IMR-90 (cell line): ENCODE measurements around the gene RAET1G. TPM values are rescaled to one million over a fixed set of nuclear protein-coding genes. Genes with fewer than 3 reads are reported as not detected.
A peak's percentile ranks its signal among the peaks of the same experiment; 100 is the strongest.

Source experiments
- ATAC-seq: fragments of 200-7000 bp; cut with Tn5 transposase; 2 replicates; pipeline ENCODE4 v1.9.1; 2020; ENCODE audit warnings: low read depth, mild to moderate bottlenecking, moderate library complexity
- BruUV-seq: library from RNA; stranded (reverse); fragments of 400-500 nt; replicated peaks from 2 replicates; lab custom pipeline; 2021; lab: Mats Ljungman, UMichigan
- CTCF ChIA-PET: fragments of 300-600 bp; formaldehyde crosslinking; extraction: SDS; loops from one replicate; lab custom pipeline; 2021; ENCODE audit warnings: antibody characterized with exemption; lab: Yijun Ruan, JAX
- POLR2A ChIA-PET: fragments of 300-600 bp; sonication (Branson Sonifier 250); formaldehyde crosslinking; loops from one replicate; lab custom pipeline; 2022; ENCODE audit warnings: antibody characterized with exemption; ENCODE audit not compliant: unreplicated experiment; lab: Charles Lee
- DNase-seq: peaks from one replicate; pipeline ENCODE4 v3.0.0; 2013
- H2AFZ ChIP-seq: replicated peaks from 2 replicates; pipeline ENCODE3; 2013; ENCODE audit warnings: low read length, mild to moderate bottlenecking; ENCODE audit not compliant: poor library complexity
- H2AK5ac ChIP-seq: 2 replicates; pipeline ENCODE4 v1.6.1; 2013; ENCODE audit warnings: low read depth, low read length, inconsistent platforms
- H2AK9ac ChIP-seq: replicated peaks from 2 replicates; pipeline ENCODE3; 2013; ENCODE audit warnings: mild to moderate bottlenecking, low read depth, low read length, moderate library complexity; ENCODE audit not compliant: poor library complexity
- H2BK120ac ChIP-seq: 2 replicates; pipeline ENCODE4 v1.6.1; 2013; ENCODE audit warnings: low read depth, low read length, inconsistent platforms
- H2BK15ac ChIP-seq: 3 replicates; pipeline ENCODE4 v1.6.1; 2013; ENCODE audit warnings: low read depth, low read length, inconsistent platforms
- H2BK20ac ChIP-seq: 2 replicates; pipeline ENCODE4 v1.6.1; 2013; ENCODE audit warnings: low read depth, mild to moderate bottlenecking, inconsistent platforms, low read length, moderate library complexity
- H2BK5ac ChIP-seq: 2 replicates; pipeline ENCODE4 v1.6.1; 2013; ENCODE audit warnings: mild to moderate bottlenecking, low read depth, low read length, inconsistent platforms; ENCODE audit not compliant: poor library complexity, severe bottlenecking
- H3K14ac ChIP-seq: replicated peaks from 2 replicates; pipeline ENCODE4 v1.6.1; 2013; ENCODE audit warnings: low read depth, low read length, inconsistent platforms
- H3K18ac ChIP-seq: 2 replicates; pipeline ENCODE4 v1.6.1; 2013; ENCODE audit warnings: low read depth, low read length, control low read depth
- H3K23ac ChIP-seq: 2 replicates; pipeline ENCODE4 v1.6.1; 2013; ENCODE audit warnings: low read depth, low read length, inconsistent platforms
- H3K27ac ChIP-seq: 2 replicates; pipeline ENCODE4 v1.5.1; 2013; ENCODE audit warnings: mild to moderate bottlenecking, control low read depth, low read length; ENCODE audit not compliant: insufficient read depth
- H3K27me3 ChIP-seq: 2 replicates; pipeline ENCODE4 v1.6.1; 2013; ENCODE audit warnings: low read length; ENCODE audit not compliant: control insufficient read depth, insufficient read depth
- H3K36me3 ChIP-seq: 2 replicates; pipeline ENCODE4 v1.6.1; 2013; ENCODE audit warnings: low read length, mixed read lengths; ENCODE audit not compliant: control insufficient read depth, insufficient read depth
- H3K4ac ChIP-seq: 2 replicates; pipeline ENCODE4 v1.6.1; 2013; ENCODE audit warnings: low read depth, low read length, inconsistent platforms
- H3K4me1 ChIP-seq: 2 replicates; pipeline ENCODE4 v1.6.1; 2013; ENCODE audit warnings: low read length, mixed read lengths; ENCODE audit not compliant: control insufficient read depth, insufficient read depth
- H3K4me2 ChIP-seq: 2 replicates; pipeline ENCODE4 v1.6.1; 2013; ENCODE audit warnings: low read depth, mild to moderate bottlenecking, control low read depth, low read length, moderate library complexity
- H3K4me3 ChIP-seq: 2 replicates; pipeline ENCODE4 v1.5.1; 2013; ENCODE audit warnings: low read depth, mild to moderate bottlenecking, control low read depth, low read length, moderate library complexity; ENCODE audit not compliant: insufficient read depth
- H3K56ac ChIP-seq: 2 replicates; pipeline ENCODE4 v1.6.1; 2013; ENCODE audit warnings: low read length, inconsistent platforms; ENCODE audit not compliant: insufficient read depth; ENCODE audit errors: extremely low read depth
- H3K79me1 ChIP-seq, 2 experiments: 2 replicates each; pipeline ENCODE4 v1.6.1; 2013; ENCODE audit warnings: low read length in 2 of 2, inconsistent platforms in 1 of 2, low read depth in 1 of 2
- H3K9ac ChIP-seq: 2 replicates; pipeline ENCODE4 v1.6.1; 2013; ENCODE audit warnings: low read depth, low read length, control low read depth
- H3K9me1 ChIP-seq: 2 replicates; pipeline ENCODE4 v1.6.1; 2013; ENCODE audit warnings: low read length, inconsistent platforms; ENCODE audit not compliant: insufficient read depth
- H3K9me3 ChIP-seq: 2 replicates; pipeline ENCODE4 v1.6.1; 2013; ENCODE audit warnings: low read length; ENCODE audit not compliant: control insufficient read depth, insufficient read depth
- H4K20me1 ChIP-seq: 2 replicates; pipeline ENCODE4 v1.6.1; 2013; ENCODE audit warnings: low read length, inconsistent platforms; ENCODE audit not compliant: insufficient read depth
- H4K5ac ChIP-seq: 2 replicates; pipeline ENCODE4 v1.6.1; 2013; ENCODE audit warnings: mild to moderate bottlenecking, low read depth, low read length, control low read depth
- H4K8ac ChIP-seq, 2 experiments: 2 replicates each; pipeline ENCODE4 v1.6.1; 2013; ENCODE audit warnings: low read depth in 2 of 2, low read length in 2 of 2, control low read depth in 1 of 2, inconsistent platforms in 1 of 2
- H4K91ac ChIP-seq: 2 replicates; pipeline ENCODE4 v1.6.1; 2013; ENCODE audit warnings: low read depth, low read length, inconsistent platforms; ENCODE audit not compliant: insufficient read depth
- FOS ChIP-seq: fragments of 150-350 bp; IDR thresholded peaks from 2 replicates; pipeline ENCODE4 v1.6.1; 2016; ENCODE audit warnings: low read depth, low read length
- MAFK ChIP-seq: IDR thresholded peaks from 2 replicates; pipeline ENCODE4 v1.6.1; 2012; ENCODE audit warnings: low read depth, low read length, improper control_type of control experiment
- MAZ ChIP-seq: IDR thresholded peaks from 2 replicates; pipeline ENCODE4 v1.6.1; 2012; ENCODE audit warnings: low read depth, mild to moderate bottlenecking, low read length, improper control_type of control experiment, moderate library complexity, borderline replicate concordance
- RAD21 ChIP-seq: IDR thresholded peaks from 2 replicates; pipeline ENCODE4 v1.6.1; 2012; ENCODE audit warnings: low read length, improper control_type of control experiment
- RFX5 ChIP-seq: IDR thresholded peaks from 2 replicates; pipeline ENCODE4 v1.8.0; 2012; ENCODE audit warnings: low read depth, mild to moderate bottlenecking, low read length, moderate library complexity
- SMC3 ChIP-seq: fragments of 150-350 bp; IDR thresholded peaks from 2 replicates; pipeline ENCODE4 v1.6.1; 2016; ENCODE audit warnings: low read depth, mild to moderate bottlenecking, antibody characterized with exemption, low read length, moderate library complexity
- WGBS, 2 experiments: methylation state at CpG; one replicate each; pipeline versions ENCODE4 v1.1.5 to v1.1.7; 2013; ENCODE audit warnings: missing lambda C conversion rate in 2 of 2; ENCODE audit not compliant: insufficient read length in 1 of 2; ENCODE audit errors: extremely low coverage in 2 of 2; 5-methylcytosine and 5-hydroxymethylcytosine counted together
- dilution Hi-C: fragments of 300-500 bp; cut with HindIII; formaldehyde crosslinking; loops from one replicate; pipeline ENCODE4 v1.14.3; 2018; ENCODE audit warnings: low sequenced_read_pairs; ENCODE audit not compliant: unreplicated experiment
- in situ Hi-C: fragments of 300-500 bp; cut with MboI; formaldehyde crosslinking; loops from 3 replicates; pipeline ENCODE4 v1.14.3; 2019; ENCODE audit warnings: low sequenced_read_pairs, inconsistent platforms, mixed read lengths
- intact Hi-C: fragments of 100-400 bp; cut with micrococcal nuclease; formaldehyde crosslinking; loops from 2 replicates; pipeline ENCODE4 v1.10.0; 2022
- polyA plus RNA-seq, 3 experiments: library from polyadenylated mRNA; depleted of rRNA; stranded (reverse); fragments of >200 nt; gene quantifications; 2 replicates each; pipeline ENCODE4 v1.2.3, GENCODE V29; 2012; ENCODE audit warnings: low replicate concordance in 1 of 3
- total RNA-seq: library from RNA; depleted of rRNA; stranded (reverse); fragments of >200 nt; gene quantifications from 2 replicates; pipeline ENCODE4 v1.2.3, GENCODE V29; 2012
- TF ChIP-seq, protein P1 (sequence below): fragments of 150-350 bp; IDR thresholded peaks from 2 replicates; pipeline ENCODE4 v1.6.1; 2017; ENCODE audit warnings: mild to moderate bottlenecking, antibody characterized with exemption, low read length, low read depth
- TF ChIP-seq, protein P2 (sequence below): conservative IDR thresholded peaks from 2 replicates; pipeline ENCODE4 v1.5.1; 2012; ENCODE audit warnings: mild to moderate bottlenecking, low read depth, low read length, improper control_type of control experiment

RAET1G gene
- total and polyA plus RNA-seq, 2 of the 4 experiments (the other 2 are of a cell fraction), result 1.3 to 4.2 TPM

DNA sequence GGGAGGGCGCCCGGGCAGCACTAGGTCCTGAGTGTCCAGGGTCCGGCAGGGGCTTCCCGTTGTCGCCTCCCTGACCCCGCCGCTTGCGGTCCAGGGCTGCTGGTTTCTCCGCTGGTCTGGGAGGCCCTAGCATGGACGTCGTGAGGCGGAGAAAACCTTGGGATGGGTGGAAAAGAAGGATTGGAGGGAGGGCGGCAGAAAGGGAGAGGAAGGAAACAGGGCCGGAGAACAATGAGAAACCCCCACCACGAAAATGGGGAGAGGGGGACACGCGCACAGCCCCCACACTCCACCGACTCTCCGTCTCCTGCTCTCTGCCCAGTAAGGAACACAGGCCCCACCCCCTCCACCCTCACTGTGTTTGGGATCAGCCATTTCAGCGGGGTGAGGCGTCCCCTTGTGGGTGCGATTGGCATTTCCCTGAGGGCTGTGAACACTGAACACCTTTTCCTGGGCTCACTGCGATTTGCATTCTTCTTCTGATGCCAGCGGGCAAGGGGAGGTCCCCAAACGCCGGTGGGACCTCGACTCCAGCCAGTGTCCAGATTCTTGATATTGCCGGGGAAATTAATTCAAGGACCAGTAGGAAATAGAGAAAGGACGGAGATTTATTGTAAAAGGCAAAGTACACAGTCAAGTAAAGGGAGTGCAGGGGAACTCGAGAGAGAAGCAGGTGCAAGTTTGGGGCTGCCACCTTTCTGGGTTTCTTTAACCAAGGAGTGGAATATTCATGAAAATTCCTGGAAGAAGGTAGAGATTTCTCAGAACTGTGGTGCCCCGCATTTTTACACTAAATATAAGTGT is 3.3 kb upstream of the RAET1G start:
- Histone ChIP-seq H2AK5ac (no peak overlapping the region), H3K4me2 (peak overlapping the region; percentile 81), H4K5ac (peak overlapping the region; percentile 15; the same call in 1 of the 2 replicates), H3K9ac (peak overlapping the region; percentile 21; the same call in 1 of the 2 replicates), H4K20me1 (no peaks in the 10 kb centered on the region), H3K9me3 (no peaks in the 10 kb centered on the region), H2BK5ac (no peak overlapping the region), H2AK9ac (peak overlapping the region; percentile 89), H3K14ac (0 out of 2 replicates have a peak overlapping the region, but pooled peaks have one; percentile 78), H2AFZ (peak overlapping the region; percentile 97), H3K18ac (no peak overlapping the region), H3K36me3 (no peaks in the 10 kb centered on the region), H4K91ac (peak overlapping the region; percentile 49; the same call in 1 of the 2 replicates), H3K4me3 (peak overlapping the region; percentile 32), H3K23ac (no peak overlapping the region), H3K4ac (peak overlapping the region; percentile 72), H3K79me1 (no peaks in the 10 kb centered on the region), H2BK15ac (no peak overlapping the region), H3K27ac (no peak overlapping the region), H3K9me1 (no peaks in the 10 kb centered on the region), H4K8ac (peak overlapping the region; percentile 92 to 97), H2BK20ac (no peak overlapping the region; the same call in 1 of the 2 replicates), H3K27me3 (peaks cover 13% of the 10 kb centered on the region), H3K4me1 (peaks cover 2% of the 10 kb centered on the region; the same call in 1 of the 2 replicates), H3K56ac (peak overlapping the region; percentile 76), H2BK120ac (peak overlapping the region; percentile 66)
- ATAC-seq, result peak; percentile 84
- in situ Hi-C loops (loop anchor here (10.0 to 25.0 kb wide), 3 partner anchors 201 to 411 kb away; partner anchors contain the start of gene PPIL4), dilution Hi-C loops (no loop called here), intact Hi-C loops (loop anchor here (1.0 kb wide), 4 partner anchors 62 to 380 kb away; partner anchors contain the start of genes LRP11 and PPIL4)
- BruUV-seq, result no TSS peak
- DNase-seq, result peak; percentile 66
- ChIA-PET POLR2A (no interaction called here), CTCF (interaction anchor here (1.1 to 1.4 kb wide), 2 partner anchors 9 to 92 kb away, joined by 3 to 4 read pairs; no protein-coding TSS in a partner anchor)
- TF ChIP-seq FOS (no peak), SMC3 (peak; percentile 94), RFX5 (no peak), MAFK (no peak), MAZ (peak; percentile 54; the same call in 1 of the 2 replicates), RAD21 (peak; percentile 92)
- TF ChIP-seq, protein P1, sequence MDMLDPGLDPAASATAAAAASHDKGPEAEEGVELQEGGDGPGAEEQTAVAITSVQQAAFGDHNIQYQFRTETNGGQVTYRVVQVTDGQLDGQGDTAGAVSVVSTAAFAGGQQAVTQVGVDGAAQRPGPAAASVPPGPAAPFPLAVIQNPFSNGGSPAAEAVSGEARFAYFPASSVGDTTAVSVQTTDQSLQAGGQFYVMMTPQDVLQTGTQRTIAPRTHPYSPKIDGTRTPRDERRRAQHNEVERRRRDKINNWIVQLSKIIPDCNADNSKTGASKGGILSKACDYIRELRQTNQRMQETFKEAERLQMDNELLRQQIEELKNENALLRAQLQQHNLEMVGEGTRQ, result no peak
- TF ChIP-seq, protein P2, sequence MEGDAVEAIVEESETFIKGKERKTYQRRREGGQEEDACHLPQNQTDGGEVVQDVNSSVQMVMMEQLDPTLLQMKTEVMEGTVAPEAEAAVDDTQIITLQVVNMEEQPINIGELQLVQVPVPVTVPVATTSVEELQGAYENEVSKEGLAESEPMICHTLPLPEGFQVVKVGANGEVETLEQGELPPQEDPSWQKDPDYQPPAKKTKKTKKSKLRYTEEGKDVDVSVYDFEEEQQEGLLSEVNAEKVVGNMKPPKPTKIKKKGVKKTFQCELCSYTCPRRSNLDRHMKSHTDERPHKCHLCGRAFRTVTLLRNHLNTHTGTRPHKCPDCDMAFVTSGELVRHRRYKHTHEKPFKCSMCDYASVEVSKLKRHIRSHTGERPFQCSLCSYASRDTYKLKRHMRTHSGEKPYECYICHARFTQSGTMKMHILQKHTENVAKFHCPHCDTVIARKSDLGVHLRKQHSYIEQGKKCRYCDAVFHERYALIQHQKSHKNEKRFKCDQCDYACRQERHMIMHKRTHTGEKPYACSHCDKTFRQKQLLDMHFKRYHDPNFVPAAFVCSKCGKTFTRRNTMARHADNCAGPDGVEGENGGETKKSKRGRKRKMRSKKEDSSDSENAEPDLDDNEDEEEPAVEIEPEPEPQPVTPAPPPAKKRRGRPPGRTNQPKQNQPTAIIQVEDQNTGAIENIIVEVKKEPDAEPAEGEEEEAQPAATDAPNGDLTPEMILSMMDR, result peak; percentile 92
- 5% methylated on average over 10 of the region's 31 CpGs; no CpG with 5 or more reads in 1 of the 2 experiments for WGBS, 2 experiments
